ENCODE data around the gene CSNK1G3.
"Not testable (repeated sequence)": the region's sequence is repeated elsewhere in the genome, so short reads cannot be mapped to it uniquely, and the experiment has no call there.

CSNK1G3 gene

DNA sequence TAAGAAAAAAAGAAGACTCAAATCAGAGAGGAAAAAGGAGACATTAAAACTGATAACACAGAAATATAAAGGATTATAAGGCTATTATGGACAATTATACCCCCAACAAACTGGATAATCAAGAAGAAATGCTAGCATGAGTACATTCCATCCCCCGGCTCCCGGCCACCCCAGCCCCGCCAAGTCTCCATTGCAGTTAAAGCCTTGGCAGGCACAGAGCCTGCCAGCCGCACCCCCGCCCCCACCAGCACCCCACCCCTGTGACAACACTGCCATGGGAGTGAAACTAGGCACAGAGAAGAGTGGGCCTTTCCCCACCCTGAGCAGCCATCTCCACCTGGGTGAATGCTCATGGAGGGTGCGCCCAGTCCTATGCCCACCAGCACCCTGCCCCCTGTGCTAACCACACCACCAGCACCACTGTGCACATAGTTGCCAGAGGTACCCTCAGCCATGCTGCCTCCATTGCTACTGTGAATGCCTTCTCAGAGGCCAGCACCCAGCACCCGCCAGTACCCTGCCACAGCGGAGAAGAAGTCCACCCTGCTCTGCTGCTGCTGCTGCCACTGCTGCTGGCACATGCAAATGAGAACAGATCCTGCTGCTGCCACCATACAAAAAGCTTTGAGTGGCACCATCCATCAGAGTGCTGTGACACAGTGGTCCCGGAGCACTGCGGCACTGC, 117.0 kb downstream of the CSNK1G3 start:
- in situ Hi-C loops (cut with HindIII; ENCODE audit: low sequenced_read_pairs): no loop called here

DNA sequence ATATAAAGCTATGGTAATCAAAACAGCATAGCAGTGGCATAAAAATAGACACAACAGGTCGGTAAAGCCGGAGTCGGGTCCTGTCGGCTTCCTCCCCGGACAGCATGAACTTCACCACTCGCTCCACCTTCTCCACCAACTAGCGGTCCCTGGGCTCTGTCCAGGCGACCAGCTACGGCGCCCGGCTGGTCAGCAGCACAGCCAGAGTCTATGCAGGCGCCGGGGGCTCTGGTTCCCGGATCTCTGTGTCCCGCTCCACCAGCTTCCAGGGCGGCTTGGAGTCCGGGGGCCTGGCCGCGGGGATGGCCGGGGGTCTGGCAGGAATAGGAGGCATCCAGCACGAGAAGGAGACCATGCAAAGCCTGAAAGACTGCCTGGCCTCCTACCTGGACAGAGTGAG, 124.0 kb downstream of the CSNK1G3 start:
- in situ Hi-C loops (cut with HindIII; ENCODE audit: low sequenced_read_pairs): no loop called here

DNA sequence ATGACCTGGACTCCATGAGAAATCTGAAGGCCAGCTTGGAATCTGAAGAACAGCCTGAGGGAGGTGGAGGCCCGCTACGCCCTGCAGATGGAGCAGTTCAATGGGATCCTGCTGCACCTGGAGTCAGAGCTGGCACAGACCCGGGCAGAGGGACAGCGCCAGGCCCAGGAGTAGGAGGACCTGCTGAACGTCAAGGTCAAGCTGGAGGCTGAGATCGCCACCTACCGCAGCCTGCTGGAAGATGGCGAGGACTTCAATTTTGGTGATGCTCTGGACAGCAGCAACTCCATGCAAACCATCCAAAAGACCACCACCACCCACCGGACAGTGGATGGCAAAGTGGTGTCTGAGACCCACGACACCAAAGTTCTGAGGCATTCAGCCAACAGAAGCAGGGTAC, 125.1 kb downstream of the CSNK1G3 start:
- in situ Hi-C loops (cut with HindIII; ENCODE audit: low sequenced_read_pairs): not testable (repeated sequence)

DNA sequence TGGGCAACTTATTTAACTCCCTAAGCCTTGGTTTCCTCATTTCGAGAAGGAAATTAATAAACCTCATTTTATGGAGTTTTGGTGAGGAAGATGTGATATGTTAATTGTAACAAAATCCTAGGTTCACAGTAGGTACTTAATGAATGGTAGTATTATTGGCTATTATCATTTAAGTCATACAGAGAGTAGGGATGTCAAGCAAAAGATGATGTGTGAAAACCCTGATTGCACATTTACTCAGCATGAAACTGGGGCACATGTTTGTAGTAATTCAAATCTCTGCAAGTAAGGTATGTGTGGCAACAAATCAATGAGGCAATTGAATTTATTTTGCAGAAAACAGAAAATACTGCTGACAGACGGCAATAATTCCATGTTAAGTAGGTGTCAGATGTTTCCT, 127.3 kb downstream of the CSNK1G3 start:
- in situ Hi-C loops (cut with HindIII; ENCODE audit: low sequenced_read_pairs): no loop called here

DNA sequence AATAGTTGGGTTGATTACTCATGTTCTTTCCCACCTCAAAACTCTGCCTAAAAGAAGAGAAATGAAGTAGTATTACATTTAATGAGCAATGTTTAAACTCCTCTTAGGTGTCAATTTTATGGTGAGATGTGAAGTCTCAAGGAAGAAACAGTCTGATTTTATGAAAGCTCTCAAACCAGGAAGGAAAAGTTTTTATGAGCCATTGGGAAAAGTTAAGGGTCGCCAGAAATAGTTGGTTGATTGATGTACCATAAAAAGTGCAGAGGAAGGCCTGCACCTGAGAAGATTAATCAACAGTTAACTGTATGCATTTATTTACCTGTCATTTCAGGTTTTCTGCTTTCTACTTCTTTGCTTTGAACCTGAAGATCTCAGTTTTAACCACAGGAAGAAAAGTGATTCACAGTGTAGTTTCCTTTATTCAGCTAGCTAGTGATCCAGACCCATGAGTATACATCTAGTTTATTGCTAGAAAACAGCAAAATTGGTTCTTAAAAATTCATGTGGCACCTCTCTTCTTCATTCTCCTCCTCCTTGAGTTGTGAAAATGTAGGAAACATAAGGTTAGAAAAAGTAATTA, 133.1 kb downstream of the CSNK1G3 start:
- in situ Hi-C loops (cut with HindIII; ENCODE audit: low sequenced_read_pairs): no loop called here

DNA sequence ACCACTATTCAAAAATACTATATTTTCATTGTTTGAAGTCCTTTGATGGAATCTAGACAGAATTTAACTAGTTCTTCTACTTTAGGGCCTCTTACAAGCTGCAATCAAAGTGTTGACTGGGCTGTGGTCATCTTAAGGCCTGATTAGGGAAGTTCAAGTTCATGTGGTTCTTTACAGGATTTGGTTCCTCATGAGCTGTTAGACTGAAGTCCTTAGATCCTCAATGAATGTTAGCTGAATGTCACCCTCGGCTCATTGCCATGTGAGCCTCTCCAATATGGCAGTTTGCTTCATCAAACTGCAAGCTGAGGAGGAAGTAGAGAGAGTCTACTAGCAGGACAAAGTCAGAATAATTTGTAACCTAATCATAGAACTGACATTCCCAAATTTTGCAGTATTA, 135.1 kb downstream of the CSNK1G3 start:
- in situ Hi-C loops (cut with HindIII; ENCODE audit: low sequenced_read_pairs): no loop called here

DNA sequence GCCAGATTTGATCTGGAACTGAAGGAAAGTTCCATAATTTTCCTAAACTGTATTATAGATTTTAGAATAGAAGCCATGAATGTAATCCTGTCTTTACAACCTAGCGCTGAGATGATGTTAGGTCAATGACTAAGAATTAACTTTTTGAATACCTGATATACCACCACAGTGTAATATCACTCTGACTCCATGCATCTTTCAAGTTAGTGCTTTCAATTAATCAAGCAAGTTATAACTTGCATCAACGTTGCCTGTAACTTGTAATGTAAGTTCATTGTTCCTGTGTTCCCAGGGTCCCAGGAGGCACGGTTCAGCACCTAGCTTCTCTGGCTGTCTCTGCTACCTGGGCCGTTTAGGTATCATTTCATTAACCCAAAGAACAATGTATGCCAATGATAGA, 139.3 kb downstream of the CSNK1G3 start:
- in situ Hi-C loops (cut with HindIII; ENCODE audit: low sequenced_read_pairs): no loop called here

DNA sequence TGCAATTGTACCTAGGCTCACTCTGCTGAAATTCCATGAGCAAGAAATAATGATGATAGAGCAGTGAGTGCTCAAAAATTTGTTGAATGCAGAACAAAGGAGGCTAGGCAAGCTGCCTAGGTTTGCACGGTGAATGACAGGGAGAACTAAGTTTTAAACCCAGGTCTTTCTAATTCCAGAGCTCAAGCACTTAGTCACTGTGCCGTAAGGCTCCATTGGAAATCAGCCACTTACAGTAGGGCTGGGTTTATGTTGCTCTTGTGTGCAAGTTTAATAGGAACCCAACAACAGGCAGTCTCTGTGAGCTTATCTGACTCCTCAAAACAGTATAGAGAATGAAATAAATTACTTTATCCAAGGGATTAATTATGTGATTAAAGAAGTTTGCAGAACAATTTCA, 147.0 kb downstream of the CSNK1G3 start:
- in situ Hi-C loops (cut with HindIII; ENCODE audit: low sequenced_read_pairs): no loop called here

DNA sequence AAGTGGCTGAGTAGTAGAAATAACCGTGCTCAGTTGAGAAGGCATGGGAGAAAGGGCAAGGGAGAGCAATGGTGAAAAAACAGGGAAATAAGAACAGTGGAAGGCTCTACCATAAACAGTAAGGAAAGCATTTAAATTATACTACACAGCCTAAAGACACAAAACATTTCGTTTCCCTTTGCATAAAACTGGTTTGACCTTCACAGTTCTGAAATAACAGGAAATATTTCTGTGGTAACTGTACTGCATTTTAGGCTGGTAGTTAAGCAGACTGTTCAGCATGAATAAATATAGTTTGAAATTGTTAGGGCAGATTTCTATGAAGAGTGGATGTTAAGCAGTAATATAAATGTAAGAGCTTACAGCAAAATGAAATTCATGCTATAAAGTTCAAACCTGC, 147.5 kb downstream of the CSNK1G3 start:
- in situ Hi-C loops (cut with HindIII; ENCODE audit: low sequenced_read_pairs): no loop called here

DNA sequence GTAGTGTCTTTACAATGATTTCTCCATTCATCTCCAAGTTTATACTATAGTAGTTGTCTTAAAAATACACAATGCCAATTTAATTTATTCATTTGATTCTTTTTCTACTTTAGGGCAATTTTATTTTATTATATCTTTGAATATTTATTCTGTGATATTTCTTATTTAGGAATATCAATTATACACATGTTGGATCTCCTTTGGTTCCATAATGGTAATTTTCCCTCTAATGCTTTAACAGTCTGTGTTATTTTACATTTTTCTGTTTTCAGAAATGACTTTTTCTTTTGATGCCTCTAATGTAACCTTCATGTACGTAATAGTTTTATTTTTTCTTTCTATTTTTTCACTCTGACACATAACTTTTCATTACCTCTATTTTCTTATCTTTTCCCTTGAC, 153.0 kb downstream of the CSNK1G3 start:
- in situ Hi-C loops (cut with HindIII; ENCODE audit: low sequenced_read_pairs): loop anchor here (5.0 to 10.0 kb wide), 3 partner anchors 217 to 670 kb away; no protein-coding TSS in a partner anchor

DNA sequence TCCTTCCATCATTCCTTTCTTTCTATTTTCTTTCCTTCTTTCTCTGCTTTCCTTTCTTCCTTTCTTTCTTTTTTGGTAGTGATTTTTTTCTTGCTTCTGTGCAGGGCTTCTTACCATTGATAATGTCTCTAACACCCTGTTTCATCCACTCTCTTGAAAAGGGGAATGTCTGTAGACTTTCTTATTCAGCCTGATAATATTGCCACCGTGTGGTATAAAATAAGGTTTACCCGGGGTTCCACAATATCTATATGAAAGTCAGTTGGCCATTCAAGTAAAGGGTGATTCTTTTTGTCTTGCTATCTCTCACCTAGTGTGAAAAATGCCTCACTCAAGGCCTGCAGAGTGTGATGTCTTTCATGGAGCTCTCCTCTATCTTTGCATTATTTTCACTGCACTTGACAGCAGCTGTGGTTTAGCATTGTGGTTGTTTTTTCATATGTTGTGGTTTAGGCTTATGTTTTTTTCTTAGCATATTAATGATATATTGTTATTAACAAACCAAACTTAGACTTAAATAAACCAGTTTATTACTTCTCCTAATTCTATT, 153.9 kb downstream of the CSNK1G3 start:
- in situ Hi-C loops (cut with HindIII; ENCODE audit: low sequenced_read_pairs): loop anchor here (10.0 kb wide), 1 partner anchor 669 kb away; no protein-coding TSS in a partner anchor
